Large intestine (tissue), 3 donors: Measurements from ENCODE around the gene OTUD5. TPM values are rescaled to one million over a fixed set of nuclear protein-coding genes. Genes with fewer than 3 reads are reported as not detected.
"Not testable (repeated sequence)": the region's sequence is repeated elsewhere in the genome, so short reads cannot be mapped to it uniquely, and the experiment has no call there.

ENCODE experiments used
- DNase-seq, 2 donors: peaks; one replicate each; pipeline versions ENCODE4 v3.0.0 to v3.0.0-alpha.2; 2013
- H3K27ac ChIP-seq: one replicate; pipeline ENCODE4 v1.5.1; 2013; ENCODE audit warnings: low read length
- H3K27me3 ChIP-seq: 2 replicates; pipeline ENCODE4 v1.6.1; 2013; ENCODE audit warnings: low read length; ENCODE audit not compliant: control insufficient read depth, insufficient read depth
- H3K36me3 ChIP-seq: 2 replicates; pipeline ENCODE4 v1.6.1; 2013; ENCODE audit warnings: low read length; ENCODE audit not compliant: control insufficient read depth, insufficient read depth
- H3K4me1 ChIP-seq: one replicate; pipeline ENCODE4 v1.6.1; 2013; ENCODE audit warnings: low read length; ENCODE audit not compliant: control insufficient read depth, insufficient read depth
- H3K4me3 ChIP-seq: one replicate; pipeline ENCODE4 v1.5.1; 2013; ENCODE audit warnings: low read length
- H3K9me3 ChIP-seq: one replicate; pipeline ENCODE4 v1.6.1; 2013; ENCODE audit warnings: mild to moderate bottlenecking, low read depth, low read length, moderate library complexity; ENCODE audit not compliant: control insufficient read depth
- WGBS: methylation state at CpG from one replicate; pipeline ENCODE4 v1.1.5; 2013; ENCODE audit warnings: low lambda C conversion rate; ENCODE audit not compliant: insufficient coverage; 5-methylcytosine and 5-hydroxymethylcytosine counted together
- polyA plus RNA-seq: library from polyadenylated mRNA; unstranded; fragments of 120-200 nt; gene quantifications from one replicate; pipeline ENCODE4 v1.2.1, GENCODE V29; 2013

The OTUD5 gene
- polyA plus RNA-seq, 1 donor, result 46.9 TPM

DNA sequence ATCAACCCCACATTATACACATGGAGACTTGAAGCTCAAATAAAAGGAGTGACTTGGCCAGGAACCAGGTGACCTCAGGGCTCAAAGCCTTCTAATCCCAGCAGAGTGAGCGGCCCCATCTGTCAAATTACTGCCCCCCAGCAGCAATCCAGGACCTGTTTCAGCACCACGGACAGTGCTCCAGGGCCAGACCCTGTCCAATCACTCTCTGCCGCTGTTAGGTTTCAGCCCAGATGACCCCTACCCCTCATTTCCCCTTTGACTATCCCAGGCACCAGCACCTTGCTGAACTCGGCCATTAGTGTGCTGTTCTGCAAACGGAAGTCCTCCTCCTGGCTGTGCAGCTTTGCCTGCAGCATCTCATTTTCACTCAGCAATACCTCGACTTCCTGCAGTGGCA, 39.6 kb upstream of the OTUD5 start:
- Histone ChIP-seq H3K4me3 (no peak overlapping the region), H3K27me3 (no peaks in the 10 kb centered on the region), H3K4me1 (peaks cover 3% of the 10 kb centered on the region), H3K9me3 (no peaks in the 10 kb centered on the region), H3K27ac (no peak overlapping the region), H3K36me3 (peaks cover 40% of the 10 kb centered on the region)
- no peak for DNase-seq
- no CpG with 5 or more reads among the region's 6 CpGs for WGBS

DNA sequence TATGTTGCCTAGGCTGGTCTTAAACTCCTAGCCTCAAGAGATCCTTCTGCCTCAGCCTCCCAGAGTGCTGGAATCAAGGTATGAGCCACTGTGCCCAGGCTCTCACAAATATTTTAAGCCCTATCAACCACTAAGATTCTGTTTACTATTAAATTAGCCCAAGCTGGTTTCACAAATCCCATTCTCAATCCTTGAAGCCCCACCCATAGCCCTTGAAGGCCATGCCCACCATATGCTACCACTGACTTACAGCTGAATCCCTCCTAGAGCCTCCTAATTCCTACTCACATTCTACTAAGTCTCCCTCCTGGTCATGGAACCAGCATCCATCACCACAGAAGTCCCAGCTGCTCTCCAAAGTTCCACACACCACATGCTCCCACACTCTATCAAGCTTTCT, 34.9 kb upstream of the OTUD5 start:
- Histone ChIP-seq H3K4me3 (no peak overlapping the region), H3K36me3 (peaks cover 46% of the 10 kb centered on the region), H3K4me1 (no peaks in the 10 kb centered on the region), H3K27ac (no peak overlapping the region), H3K27me3 (no peaks in the 10 kb centered on the region), H3K9me3 (no peaks in the 10 kb centered on the region)
- no peak for DNase-seq

DNA sequence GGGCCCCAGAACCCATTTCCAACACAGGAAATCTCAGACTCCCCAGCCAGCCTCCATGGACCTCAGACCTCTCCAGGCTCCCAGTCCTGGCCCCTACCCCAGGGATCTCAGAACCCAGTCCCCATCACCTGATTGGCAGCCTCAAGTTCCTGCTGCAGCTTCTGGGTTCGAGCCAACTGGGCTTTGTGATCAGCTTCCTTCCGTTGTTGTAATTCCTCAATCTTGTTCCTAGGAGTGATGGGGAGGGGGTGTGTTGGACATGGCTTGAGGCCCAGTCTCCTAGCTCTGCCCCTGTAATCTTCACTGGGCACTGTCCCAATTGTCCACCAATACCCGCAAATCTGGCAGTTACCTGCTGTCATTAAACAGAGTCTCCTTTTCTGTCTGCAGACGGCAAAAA, 32.1 kb upstream of the OTUD5 start:
- no peaks in the 10 kb centered on the region for H3K9me3 ChIP-seq
- no peak overlapping the region for H3K4me3 ChIP-seq
- H3K36me3 ChIP-seq, result peaks cover 39% of the 10 kb centered on the region
- WGBS, result no CpG with 5 or more reads among the region's 4 CpGs
- no peaks in the 10 kb centered on the region for H3K27me3 ChIP-seq
- no peaks in the 10 kb centered on the region for H3K4me1 ChIP-seq
- no peak overlapping the region for H3K27ac ChIP-seq
- no peak for DNase-seq

- Histone ChIP-seq H3K27ac (no peak overlapping the region), H3K27me3 (no peaks in the 10 kb centered on the region), H3K4me3 (no peak overlapping the region), H3K9me3 (no peaks in the 10 kb centered on the region), H3K4me1 (no peaks in the 10 kb centered on the region), H3K36me3 (peaks cover 45% of the 10 kb centered on the region)
- DNase-seq, result no peak
- WGBS, result no CpG with 5 or more reads among the region's 3 CpGs
Observed at GRCh38 chrX:48983896-48984295, 26.5 kb upstream of the OTUD5 start.

DNA sequence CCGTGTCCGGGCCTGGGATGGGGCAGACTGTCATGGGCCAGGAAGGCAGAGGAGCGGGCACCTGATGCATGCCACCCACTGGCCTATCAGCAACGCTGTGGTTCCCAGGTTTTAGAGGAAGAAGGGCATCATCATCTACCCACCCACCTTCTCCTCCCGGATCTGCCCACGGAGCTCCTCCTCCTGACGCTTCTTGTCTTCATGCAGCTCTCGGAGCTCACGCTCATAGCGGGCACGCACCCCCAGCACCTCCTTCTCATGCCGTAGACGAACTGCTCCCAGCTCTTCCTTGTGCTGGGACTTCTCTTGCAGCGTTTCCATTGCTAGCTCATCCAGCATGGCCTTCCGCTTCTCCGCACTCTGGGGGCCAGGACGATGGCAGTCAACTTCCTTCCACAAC, 25.7 kb upstream of the OTUD5 start:
- Histone ChIP-seq H3K4me3 (no peak overlapping the region), H3K27ac (no peak overlapping the region), H3K4me1 (no peaks in the 10 kb centered on the region), H3K9me3 (no peaks in the 10 kb centered on the region), H3K27me3 (no peaks in the 10 kb centered on the region), H3K36me3 (peaks cover 45% of the 10 kb centered on the region)
- no peak for DNase-seq
- no CpG with 5 or more reads among the region's 17 CpGs for WGBS

DNA sequence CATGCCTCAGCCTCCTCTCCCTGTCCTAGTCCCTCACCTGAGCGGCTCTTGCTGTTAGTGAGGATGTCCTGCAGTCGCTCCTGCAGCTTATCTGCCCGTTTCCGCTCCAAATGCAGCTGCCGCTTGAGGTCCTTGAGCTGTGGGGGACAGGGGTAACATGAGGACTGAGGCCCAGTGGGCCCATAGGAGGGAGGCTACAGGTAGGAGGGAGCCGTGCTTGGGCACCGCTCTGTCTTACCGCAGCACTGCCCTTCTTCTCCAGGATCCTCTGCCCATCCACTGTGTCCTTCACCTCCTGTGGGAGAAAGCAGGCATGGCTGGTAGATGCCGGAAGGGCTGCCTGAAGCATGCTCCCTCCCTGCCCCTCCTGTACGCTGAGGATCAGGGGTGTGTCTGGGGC, 23.8 kb upstream of the OTUD5 start:
- Histone ChIP-seq H3K9me3 (no peaks in the 10 kb centered on the region), H3K36me3 (peaks cover 50% of the 10 kb centered on the region), H3K4me1 (no peaks in the 10 kb centered on the region), H3K4me3 (no peak overlapping the region), H3K27me3 (no peaks in the 10 kb centered on the region), H3K27ac (no peak overlapping the region)
- no peak for DNase-seq
- no CpG with 5 or more reads among the region's 10 CpGs for WGBS

DNA sequence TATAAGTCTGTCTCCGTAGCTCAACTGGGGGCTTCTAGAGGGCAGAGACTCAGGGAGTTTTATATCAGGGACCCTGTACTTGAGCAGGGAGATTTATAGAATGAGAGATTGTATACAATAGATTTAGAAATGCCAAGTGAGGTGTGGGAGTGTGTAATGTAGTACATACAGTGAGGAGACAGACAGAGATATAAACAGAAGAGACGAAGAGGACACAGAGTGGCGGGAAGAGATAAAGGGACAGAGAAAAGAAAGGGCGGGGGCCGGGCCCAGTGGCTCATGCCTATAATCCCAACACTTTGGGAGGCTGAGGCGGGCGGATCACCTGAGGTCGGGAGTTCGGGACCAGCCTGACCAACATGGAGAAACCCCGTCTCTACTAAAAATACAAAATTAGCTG, 22.9 kb upstream of the OTUD5 start:
- H3K27me3 ChIP-seq, DNase-seq, H3K4me3 ChIP-seq, H3K27ac ChIP-seq, H3K9me3 ChIP-seq, H3K4me1 ChIP-seq: not testable (repeated sequence)
- no CpG with 5 or more reads among the region's 10 CpGs for WGBS
- H3K36me3 ChIP-seq, result peaks cover 55% of the 10 kb centered on the region

- no CpG with 5 or more reads among the region's 5 CpGs for WGBS
- Histone ChIP-seq H3K4me1 (no peaks in the 10 kb centered on the region), H3K9me3 (no peaks in the 10 kb centered on the region), H3K27ac (no peak overlapping the region), H3K36me3 (peaks cover 50% of the 10 kb centered on the region), H3K27me3 (no peaks in the 10 kb centered on the region), H3K4me3 (no peak overlapping the region)
- DNase-seq, result no peak
Observed at GRCh38 chrX:48978226-48978625, 20.8 kb upstream of the OTUD5 start.

DNA sequence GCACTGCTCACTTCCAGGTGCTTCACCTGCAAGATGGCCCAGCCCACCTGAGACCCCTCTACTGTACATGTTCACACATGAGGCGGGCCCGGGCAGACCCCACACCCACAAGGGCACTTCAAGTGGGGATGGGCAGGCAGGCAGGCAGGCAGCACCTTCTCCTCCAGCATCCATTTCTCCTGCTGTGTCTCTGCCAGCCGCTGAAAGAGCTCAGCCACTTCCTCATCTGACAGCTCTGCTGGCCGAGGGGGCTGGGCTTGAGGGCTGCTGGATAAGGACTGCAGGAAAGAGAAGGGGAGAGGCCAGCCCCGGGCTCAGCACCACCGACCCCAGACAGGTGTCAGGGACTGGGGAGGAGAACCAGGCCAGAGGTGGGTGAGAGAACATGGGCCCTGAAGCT, 18.7 kb upstream of the OTUD5 start:
- H3K4me3 ChIP-seq, result no peak overlapping the region
- DNase-seq, result no peak
- WGBS, result no CpG with 5 or more reads among the region's 6 CpGs
- no peak overlapping the region for H3K27ac ChIP-seq
- H3K27me3 ChIP-seq, result no peaks in the 10 kb centered on the region
- no peaks in the 10 kb centered on the region for H3K9me3 ChIP-seq
- H3K4me1 ChIP-seq, result peaks cover 9% of the 10 kb centered on the region
- peaks cover 31% of the 10 kb centered on the region for H3K36me3 ChIP-seq

- Histone ChIP-seq H3K27me3 (no peaks in the 10 kb centered on the region), H3K9me3 (no peaks in the 10 kb centered on the region), H3K27ac (no peak overlapping the region), H3K4me3 (no peak overlapping the region), H3K36me3 (peaks cover 29% of the 10 kb centered on the region), H3K4me1 (peaks cover 9% of the 10 kb centered on the region)
- WGBS, result no CpG with 5 or more reads among the region's 5 CpGs
- no peak for DNase-seq
Observed at GRCh38 chrX:48975541-48975940, 18.1 kb upstream of the OTUD5 start.

- no peak overlapping the region for H3K4me3 ChIP-seq
- no peaks in the 10 kb centered on the region for H3K27me3 ChIP-seq
- peaks cover 9% of the 10 kb centered on the region for H3K4me1 ChIP-seq
- no peaks in the 10 kb centered on the region for H3K9me3 ChIP-seq
- no CpG with 5 or more reads among the region's 7 CpGs for WGBS
- H3K36me3 ChIP-seq, result peaks cover 29% of the 10 kb centered on the region
- no peak overlapping the region for H3K27ac ChIP-seq
- no peak for DNase-seq
Observed at GRCh38 chrX:48975041-48975440, 17.6 kb upstream of the OTUD5 start.
